Gastroesophageal sphincter (tissue), 4 donors: ENCODE data around the gene PTPN4. TPM values are rescaled to one million over a fixed set of nuclear protein-coding genes. Genes with fewer than 3 reads are reported as not detected.

Experiments used
- ATAC-seq: fragments of 150-250 bp; one replicate; pipeline ENCODE4 v1.9.1; 2016; ENCODE audit warnings: mild to moderate bottlenecking, moderate library complexity
- H3K27ac ChIP-seq, 4 donors: fragments of 200-600 bp; sonication (generic) in 3 of 4; 1 replicate in 3 of 4; 2 replicates in 1 of 4; pipeline ENCODE4 v1.5.1; 2016 to 2019
- H3K27me3 ChIP-seq: fragments of 200-600 bp; sonication (generic); one replicate; pipeline ENCODE4 v1.5.1; 2019
- H3K36me3 ChIP-seq, 2 donors: fragments of 200-600 bp; sonication (generic); one replicate each; pipeline ENCODE4 v1.5.1; 2019; ENCODE audit warnings: control low read depth in 1 of 2
- H3K4me1 ChIP-seq, 3 donors: fragments of 200-600 bp; sonication (generic); 1 replicate in 2 of 3; 2 replicates in 1 of 3; pipeline ENCODE4 v1.5.1; 2016 to 2019; ENCODE audit warnings: control low read depth in 2 of 3
- H3K4me3 ChIP-seq, 2 donors: fragments of 200-600 bp; sonication (generic); one replicate each; pipeline ENCODE4 v1.5.1; 2019; ENCODE audit warnings: mild to moderate bottlenecking in 1 of 2, moderate library complexity in 1 of 2
- H3K9me3 ChIP-seq, 3 donors: fragments of 200-600 bp; sonication (generic); one replicate each; pipeline ENCODE4 v1.5.1; 2017 to 2019; ENCODE audit warnings: control low read depth in 2 of 3
- EP300 ChIP-seq: sonication (generic); formaldehyde crosslinking; IDR thresholded peaks from one replicate; pipeline ENCODE4 v1.6.1; 2017; ENCODE audit warnings: antibody characterized with exemption, mild to moderate bottlenecking
- POLR2A ChIP-seq, 2 donors: fragments of 450-650 bp; IDR thresholded peaks; one replicate each; pipeline ENCODE4 v1.6.1; 2017; ENCODE audit warnings: antibody characterized with exemption in 2 of 2, mild to moderate bottlenecking in 2 of 2, moderate library complexity in 1 of 2
- POLR2AphosphoS5 ChIP-seq: sonication (generic); formaldehyde crosslinking; IDR thresholded peaks from one replicate; pipeline ENCODE4 v1.6.1; 2017; ENCODE audit warnings: antibody characterized with exemption
- WGBS, 2 donors: methylation state at CpG; one replicate each; pipeline ENCODE4 v1.1.5; 2018; ENCODE audit warnings: low coverage in 1 of 2; 5-methylcytosine and 5-hydroxymethylcytosine counted together
- total RNA-seq, 4 donors: library from RNA; depleted of rRNA; stranded (reverse); fragments of >200 nt; gene quantifications; one replicate each; pipeline ENCODE4 v1.1.0, GENCODE V29; 2016
- TF ChIP-seq, protein P1 (sequence below), 4 experiments: fragments of 200-600 bp in 2 of 4; fragments of 450-650 bp in 2 of 4; sonication (generic) in 1 of 4; IDR thresholded peaks; one replicate each; pipeline ENCODE4 v1.5.1; 2017 to 2019; ENCODE audit warnings: antibody characterized with exemption in 4 of 4, mild to moderate bottlenecking in 2 of 4, moderate library complexity in 2 of 4

The PTPN4 gene
- total RNA-seq, 4 donors from 2014 or later: 15.6 to 50.1 (median 30.7) TPM

DNA sequence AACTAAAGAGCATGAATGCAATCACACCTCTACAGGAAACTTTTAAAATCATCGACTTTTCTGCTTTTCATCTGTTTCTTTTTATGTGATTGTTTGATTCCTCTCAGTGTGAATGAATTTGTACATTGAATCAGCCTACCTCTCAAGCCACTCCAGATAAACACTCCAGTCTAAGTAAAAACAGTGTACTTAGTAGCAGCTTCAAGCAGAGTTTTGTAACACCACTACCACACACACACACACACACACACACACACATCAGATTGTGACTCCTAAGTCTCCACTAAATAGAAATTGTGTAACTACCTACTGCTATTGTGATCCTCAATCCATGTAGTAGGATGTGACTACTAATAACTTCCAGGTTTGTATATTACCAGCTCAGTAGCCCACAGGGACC is 187.8 kb downstream of the PTPN4 start:
- WGBS, 2 donors: 92% methylated on average over 1 of the region's 1 CpG
- Histone ChIP-seq H3K4me1 (peaks cover 0 to 16% (median 3%) of the 10 kb centered on the region in 3 donors), H3K27me3 (no peaks in the 10 kb centered on the region), H3K27ac (no peak overlapping the region), H3K4me3 (no peak overlapping the region), H3K36me3 (peaks cover 0 to 21% of the 10 kb centered on the region in 2 donors), H3K9me3 (no peaks in the 10 kb centered on the region)
- TF ChIP-seq POLR2AphosphoS5 (no peak), POLR2A (IDR thresholded peaks at IDR 0.05) (no peak), EP300 (no peak)
- TF ChIP-seq, protein P1, sequence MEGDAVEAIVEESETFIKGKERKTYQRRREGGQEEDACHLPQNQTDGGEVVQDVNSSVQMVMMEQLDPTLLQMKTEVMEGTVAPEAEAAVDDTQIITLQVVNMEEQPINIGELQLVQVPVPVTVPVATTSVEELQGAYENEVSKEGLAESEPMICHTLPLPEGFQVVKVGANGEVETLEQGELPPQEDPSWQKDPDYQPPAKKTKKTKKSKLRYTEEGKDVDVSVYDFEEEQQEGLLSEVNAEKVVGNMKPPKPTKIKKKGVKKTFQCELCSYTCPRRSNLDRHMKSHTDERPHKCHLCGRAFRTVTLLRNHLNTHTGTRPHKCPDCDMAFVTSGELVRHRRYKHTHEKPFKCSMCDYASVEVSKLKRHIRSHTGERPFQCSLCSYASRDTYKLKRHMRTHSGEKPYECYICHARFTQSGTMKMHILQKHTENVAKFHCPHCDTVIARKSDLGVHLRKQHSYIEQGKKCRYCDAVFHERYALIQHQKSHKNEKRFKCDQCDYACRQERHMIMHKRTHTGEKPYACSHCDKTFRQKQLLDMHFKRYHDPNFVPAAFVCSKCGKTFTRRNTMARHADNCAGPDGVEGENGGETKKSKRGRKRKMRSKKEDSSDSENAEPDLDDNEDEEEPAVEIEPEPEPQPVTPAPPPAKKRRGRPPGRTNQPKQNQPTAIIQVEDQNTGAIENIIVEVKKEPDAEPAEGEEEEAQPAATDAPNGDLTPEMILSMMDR (IDR thresholded peaks at IDR 0.05): no peak
- no peak for ATAC-seq

DNA sequence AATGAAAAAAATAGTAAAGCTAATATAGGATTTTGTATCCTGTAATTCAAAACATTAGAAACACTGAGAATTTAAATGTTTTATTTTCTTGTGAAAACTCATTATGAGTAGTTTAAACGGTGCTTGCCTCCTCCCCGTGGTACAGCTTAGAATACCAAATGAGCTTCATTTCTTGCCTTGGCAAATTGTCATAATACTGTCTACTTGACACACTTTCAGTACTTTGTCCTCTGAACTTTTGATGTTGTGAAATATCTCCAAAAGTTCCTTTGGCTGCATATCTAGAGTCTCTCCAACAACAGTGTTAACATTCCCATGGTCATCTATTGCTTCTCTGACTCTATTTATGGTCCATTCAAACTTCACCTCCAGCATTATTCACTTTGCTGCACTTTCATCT is 191.2 kb downstream of the PTPN4 start:
- H3K27me3 ChIP-seq: no peaks in the 10 kb centered on the region
- peaks cover 0 to 39% of the 10 kb centered on the region in 2 donors for H3K36me3 ChIP-seq
- H3K4me1 ChIP-seq: peaks cover 0 to 16% (median 3%) of the 10 kb centered on the region in 3 donors
- no peaks in the 10 kb centered on the region for H3K9me3 ChIP-seq
- no peak overlapping the region for H3K27ac ChIP-seq
- TF ChIP-seq POLR2AphosphoS5 (peak; percentile 73), POLR2A (IDR thresholded peaks at IDR 0.05) (no peak)
- TF ChIP-seq, protein P1 (IDR thresholded peaks at IDR 0.05): peak in 1 of 4 experiments; percentile 24
- WGBS, 2 donors: 39 to 82% methylated on average over 2 of the region's 2 CpGs
- no peak overlapping the region for H3K4me3 ChIP-seq
- peak; percentile 63 for ATAC-seq

DNA sequence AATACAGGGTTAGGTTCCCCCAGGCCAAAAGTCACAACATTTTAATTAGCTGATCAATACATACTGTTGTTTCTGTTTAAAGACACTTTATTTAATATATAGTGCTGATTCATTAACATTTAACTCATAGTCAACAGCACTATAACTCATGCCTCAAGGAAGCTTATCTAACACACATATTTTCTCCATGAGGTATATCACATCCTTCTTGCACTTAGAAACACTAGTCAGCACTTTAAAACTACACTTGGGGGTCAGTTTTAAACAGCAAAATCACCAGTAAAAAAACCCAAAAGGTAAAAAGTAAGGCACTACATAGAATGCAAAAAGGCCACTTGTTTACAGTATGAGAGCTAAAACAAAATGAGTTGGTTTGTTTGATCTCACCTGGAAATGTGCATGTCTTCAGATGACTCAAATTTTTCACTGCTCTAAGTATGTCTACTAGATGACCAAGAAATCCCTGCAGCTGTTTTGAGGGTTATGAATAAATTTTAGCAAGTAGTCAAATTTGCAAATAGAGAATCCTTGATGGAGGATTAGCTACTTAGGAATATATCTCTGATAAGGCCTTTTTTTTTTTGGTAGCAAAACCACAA is 199.0 kb downstream of the PTPN4 start:
- TF ChIP-seq, protein P1 (IDR thresholded peaks at IDR 0.05): no peak
- TF ChIP-seq POLR2A (IDR thresholded peaks at IDR 0.05) (no peak), EP300 (no peak), POLR2AphosphoS5 (no peak)
- Histone ChIP-seq H3K27ac (no peak overlapping the region), H3K36me3 (peaks cover 3 to 42% of the 10 kb centered on the region in 2 donors), H3K9me3 (no peaks in the 10 kb centered on the region), H3K27me3 (no peaks in the 10 kb centered on the region), H3K4me1 (no peaks in the 10 kb centered on the region), H3K4me3 (no peak overlapping the region)
- ATAC-seq: no peak

DNA sequence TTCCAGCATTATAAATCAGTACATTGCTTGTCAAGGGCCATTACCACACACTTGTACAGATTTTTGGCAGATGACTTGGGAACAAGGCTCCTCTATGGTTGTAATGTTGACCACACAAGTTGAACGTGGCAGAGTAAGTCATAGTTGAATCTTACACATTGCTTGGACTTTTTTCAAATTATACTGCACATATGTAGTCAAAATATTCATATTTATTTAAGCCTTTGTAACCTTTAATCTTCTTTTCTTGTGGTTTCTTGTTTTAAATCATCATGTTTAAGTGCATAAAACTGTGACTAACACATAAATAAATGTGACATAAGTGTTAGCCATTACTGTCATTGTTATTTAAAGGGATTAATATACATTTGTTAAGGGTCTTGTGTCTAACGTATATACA is 201.1 kb downstream of the PTPN4 start:
- 58 to 77% methylated on average over 2 of the region's 2 CpGs for WGBS, 2 donors
- Histone ChIP-seq H3K9me3 (no peaks in the 10 kb centered on the region), H3K27ac (no peak overlapping the region), H3K4me3 (no peak overlapping the region), H3K4me1 (no peaks in the 10 kb centered on the region), H3K36me3 (peaks cover 3 to 49% of the 10 kb centered on the region in 2 donors), H3K27me3 (no peaks in the 10 kb centered on the region)
- no peak for ATAC-seq
- no peak for TF ChIP-seq EP300
- TF ChIP-seq, protein P1 (IDR thresholded peaks at IDR 0.05): no peak
- TF ChIP-seq POLR2AphosphoS5: no peak
- TF ChIP-seq POLR2A (IDR thresholded peaks at IDR 0.05): no peak

DNA sequence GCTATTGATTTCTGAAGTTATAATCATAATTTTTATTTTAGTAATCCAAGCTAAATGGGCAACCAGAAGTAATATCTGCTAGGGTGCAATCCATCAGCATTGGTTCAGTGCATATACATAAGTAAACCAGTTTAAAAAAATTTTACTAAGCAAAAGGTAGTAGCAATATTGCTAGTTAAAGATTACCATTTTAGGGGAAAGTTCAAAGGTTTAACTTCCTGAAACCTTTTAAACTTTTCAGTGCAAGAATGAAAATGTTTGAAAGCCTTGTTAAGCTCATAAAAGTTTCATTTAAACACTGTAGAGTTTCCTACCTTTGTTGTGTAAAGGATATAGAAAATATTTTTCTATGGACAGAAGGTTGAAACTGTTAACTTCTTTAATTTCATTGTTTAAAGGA is 222.2 kb downstream of the PTPN4 start:
- TF ChIP-seq POLR2A (IDR thresholded peaks at IDR 0.05) (no peak), EP300 (no peak), POLR2AphosphoS5 (no peak)
- TF ChIP-seq, protein P1 (IDR thresholded peaks at IDR 0.05): no peak
- H3K36me3 ChIP-seq: peaks cover 0 to 10% of the 10 kb centered on the region in 2 donors
- no peaks in the 10 kb centered on the region for H3K27me3 ChIP-seq
- no peaks in the 10 kb centered on the region for H3K4me1 ChIP-seq
- no peaks in the 10 kb centered on the region for H3K9me3 ChIP-seq
- H3K27ac ChIP-seq: no peak overlapping the region
- ATAC-seq: no peak
- H3K4me3 ChIP-seq: no peak overlapping the region
